Endothelial cell of umbilical vein (primary cell): ENCODE measurements around the gene DDR1. TPM values are rescaled to one million over a fixed set of nuclear protein-coding genes. Genes with fewer than 3 reads are reported as not detected.

Experiments
- BruUV-seq: library from RNA; stranded (reverse); fragments of 400-500 nt; replicated peaks from 2 replicates; lab custom pipeline; 2021; lab: Mats Ljungman, UMichigan
- CTCF ChIA-PET: fragments of 300-600, 350-600 bp; sonication (Branson Sonifier 250); formaldehyde crosslinking; loops from one replicate; lab custom pipeline; 2021; ENCODE audit warnings: antibody characterized with exemption, inconsistent platforms; lab: Charles Lee
- POLR2A ChIA-PET: fragments of 300-600, 350-600 bp; sonication (Branson Sonifier 250); formaldehyde crosslinking; loops from one replicate; lab custom pipeline; 2021; ENCODE audit warnings: antibody characterized with exemption, inconsistent platforms; lab: Charles Lee
- DNase-seq: peaks from one replicate; pipeline ENCODE4 v3.0.0-alpha.2; 2011; ENCODE audit warnings: low read depth, low spot score
- FAIRE-seq: peaks from 2 replicates; lab custom pipeline; 2011; peaks lifted over from hg19 to GRCh38; lab: Jason Lieb, UNC
- H2AFZ ChIP-seq: 2 replicates; pipeline ENCODE4 v1.6.0; 2012; ENCODE audit warnings: low read depth, low read length, control low read depth, inconsistent platforms
- H3K27ac ChIP-seq: 2 replicates; pipeline ENCODE4 v1.5.1; 2011; ENCODE audit warnings: low read depth, mild to moderate bottlenecking, control low read depth, low read length, moderate library complexity; ENCODE audit not compliant: insufficient read depth
- H3K27me3 ChIP-seq, 2 experiments: 2 replicates each; pipeline versions ENCODE4 v1.6.0 to v1.6.1; 2011; ENCODE audit warnings: low read length in 2 of 2, mixed read lengths in 1 of 2; ENCODE audit not compliant: control insufficient read depth in 2 of 2, insufficient read depth in 2 of 2
- H3K36me3 ChIP-seq, 2 experiments: 2 replicates in 1 of 2; 3 replicates in 1 of 2; pipeline ENCODE4 v1.5.1; 2011; ENCODE audit warnings: low read length in 2 of 2, mild to moderate bottlenecking in 1 of 2, moderate library complexity in 1 of 2; ENCODE audit not compliant: control insufficient read depth in 2 of 2, insufficient read depth in 2 of 2; ENCODE audit errors: extremely low read depth in 1 of 2
- H3K4me1 ChIP-seq: 3 replicates; pipeline ENCODE4 v1.5.1; 2011; ENCODE audit warnings: mild to moderate bottlenecking, low read length; ENCODE audit not compliant: control insufficient read depth, insufficient read depth; ENCODE audit errors: extremely low read depth
- H3K4me2 ChIP-seq: 2 replicates; pipeline ENCODE4 v1.6.1; 2011; ENCODE audit warnings: low read length, control low read depth, mixed read lengths; ENCODE audit not compliant: insufficient read depth
- H3K4me3 ChIP-seq, 3 experiments: fragments of 200-600 bp in 1 of 3; sonication (generic), shearing (Covaris generic) in 1 of 3; replicated peaks in 1 of 3; 2 replicates each; pipeline ENCODE4 v1.5.1; 2011 to 2016; ENCODE audit warnings: control low read depth in 3 of 3, low read length in 3 of 3, mild to moderate bottlenecking in 2 of 3, inconsistent platforms in 1 of 3, low read depth in 1 of 3, moderate library complexity in 1 of 3; ENCODE audit not compliant: insufficient read depth in 1 of 3
- H3K79me2 ChIP-seq: 2 replicates; pipeline ENCODE4 v1.6.0; 2012; ENCODE audit warnings: low read length, inconsistent platforms; ENCODE audit not compliant: control insufficient read depth, insufficient read depth
- H3K9ac ChIP-seq: replicated peaks from 2 replicates; pipeline ENCODE3; 2011; ENCODE audit warnings: low read length, control low read depth; ENCODE audit not compliant: insufficient read depth; ENCODE audit errors: extremely low read depth
- H3K9me1 ChIP-seq: replicated peaks from 3 replicates; pipeline ENCODE4 v1.6.0; 2011; ENCODE audit warnings: mild to moderate bottlenecking, low read length; ENCODE audit not compliant: control insufficient read depth, insufficient read depth; ENCODE audit errors: extremely low read depth
- H3K9me3 ChIP-seq: replicated peaks from 2 replicates; pipeline ENCODE4 v1.5.1; 2012; ENCODE audit warnings: low read length, inconsistent platforms; ENCODE audit not compliant: control insufficient read depth, insufficient read depth
- H4K20me1 ChIP-seq: replicated peaks from 2 replicates; pipeline ENCODE3; 2011; ENCODE audit warnings: mild to moderate bottlenecking, low read length; ENCODE audit not compliant: control insufficient read depth, insufficient read depth; ENCODE audit errors: extremely low read depth
- EZH2 ChIP-seq: IDR thresholded peaks from 2 replicates; pipeline ENCODE4 v1.6.1; 2012; ENCODE audit warnings: borderline replicate concordance, low read depth, mild to moderate bottlenecking, moderate library complexity, low read length, inconsistent platforms; ENCODE audit not compliant: severe bottlenecking
- FOS ChIP-seq: IDR thresholded peaks from 2 replicates; pipeline ENCODE4 v1.6.1; 2011; ENCODE audit warnings: mild to moderate bottlenecking, low read length, moderate library complexity, borderline replicate concordance; ENCODE audit not compliant: insufficient read depth
- GATA2 ChIP-seq: IDR thresholded peaks from 2 replicates; pipeline ENCODE4 v1.7.0; 2011; ENCODE audit warnings: low read depth, mild to moderate bottlenecking, moderate library complexity, mixed read lengths, low read length; ENCODE audit not compliant: insufficient read length, insufficient read depth
- JUN ChIP-seq: IDR thresholded peaks from 2 replicates; pipeline ENCODE4 v1.6.1; 2011; ENCODE audit warnings: borderline replicate concordance, low read depth; ENCODE audit not compliant: insufficient read length, insufficient read depth
- MAX ChIP-seq: IDR thresholded peaks from 2 replicates; pipeline ENCODE4 v1.6.1; 2011; ENCODE audit not compliant: insufficient read depth, insufficient read length
- MYC ChIP-seq: IDR thresholded peaks from one replicate; pipeline ENCODE4 v1.6.1; 2011; ENCODE audit warnings: mild to moderate bottlenecking, low read depth, low read length
- POLR2A ChIP-seq: IDR thresholded peaks from 2 replicates; pipeline ENCODE4 v1.6.1; 2012; ENCODE audit warnings: low read depth, mild to moderate bottlenecking, control low read depth, low read length
- POLR2AphosphoS5 ChIP-seq: IDR thresholded peaks from 2 replicates; pipeline ENCODE4 v1.6.1; 2012; ENCODE audit warnings: low read depth, mild to moderate bottlenecking, control low read depth, low read length, moderate library complexity; ENCODE audit not compliant: insufficient read depth
- dilution Hi-C: fragments of 300-500 bp; cut with MboI; formaldehyde crosslinking; loops from one replicate; pipeline ENCODE4 v1.15.0; 2019; ENCODE audit warnings: low sequenced_read_pairs; ENCODE audit not compliant: extremely low pct_ligation_motif_present
- intact Hi-C: fragments of 100-400 bp; cut with micrococcal nuclease; formaldehyde crosslinking; loops from one replicate; pipeline ENCODE4 v1.10.0; 2022
- polyA plus RNA-seq, 4 experiments: library from polyadenylated mRNA; depleted of rRNA in 3 of 4; stranded (reverse) in 3 of 4; unstranded in 1 of 4; fragments of >200 nt; gene quantifications; 2 replicates each; pipeline versions ENCODE4 v1.2.1 to v1.2.3, GENCODE V29; 2011 to 2012; ENCODE audit warnings: missing spikeins in 1 of 4
- total RNA-seq: library from RNA; stranded (reverse); gene quantifications from 2 replicates; pipeline ENCODE4 v1.2.3, GENCODE V29; 2021
- TF ChIP-seq, protein P1 (sequence below), 2 donors: IDR thresholded peaks; 1 replicate in 1 of 2; 2 replicates in 1 of 2; pipeline ENCODE4 v1.5.1; 2011; ENCODE audit warnings: low read length in 2 of 2, mild to moderate bottlenecking in 2 of 2, moderate library complexity in 2 of 2, control low read depth in 1 of 2, inconsistent platforms in 1 of 2, low read depth in 1 of 2; ENCODE audit not compliant: insufficient read depth in 1 of 2; ENCODE audit errors: extremely low read depth in 1 of 2

Gene DDR1
- total and polyA plus RNA-seq, 2 donors (not counting 3 experiments of a cell fraction or from before 2014, with no cell fraction given), result 8.8 to 22.9 TPM

- ChIA-PET CTCF (interaction anchor here (1.7 kb wide), 1 partner anchor 69 kb away, joined by 5 read pairs; no protein-coding TSS in a partner anchor), POLR2A (no interaction called here)
- intact Hi-C loops (no loop called here), dilution Hi-C loops (loop anchor here (25.0 kb wide), 1 partner anchor 161 kb away; the partner anchor contains the start of genes FLOT1 and IER3)
- BruUV-seq, result no TSS peak
- Histone ChIP-seq H3K4me3 (no peak overlapping the region), H3K79me2 (no peaks in the 10 kb centered on the region), H2AFZ (no peak overlapping the region), H3K4me1 (no peaks in the 10 kb centered on the region), H3K9me3 (no peaks in the 10 kb centered on the region), H3K27ac (no peak overlapping the region), H3K27me3 (no peaks in the 10 kb centered on the region), H3K4me2 (no peak overlapping the region), H3K36me3 (peaks cover 0 to 7% of the 10 kb centered on the region in 2 experiments), H4K20me1 (no peaks in the 10 kb centered on the region), H3K9me1 (no peaks in the 10 kb centered on the region), H3K9ac (no peak overlapping the region)
- TF ChIP-seq MAX (no peak), POLR2AphosphoS5 (no peak), MYC (no peak)
- FAIRE-seq, result no peak
- DNase-seq, result no peak
Measured at GRCh38 chr6:30897882-30898281, 13.6 kb downstream of the DDR1 start.

- Histone ChIP-seq H2AFZ (no peak overlapping the region), H3K79me2 (no peaks in the 10 kb centered on the region), H3K4me1 (no peaks in the 10 kb centered on the region), H3K36me3 (peaks cover 0 to 7% of the 10 kb centered on the region in 2 experiments), H3K9me1 (no peaks in the 10 kb centered on the region), H4K20me1 (no peaks in the 10 kb centered on the region), H3K9ac (no peak overlapping the region), H3K4me2 (no peak overlapping the region), H3K4me3 (no peak overlapping the region), H3K27me3 (no peaks in the 10 kb centered on the region), H3K9me3 (no peaks in the 10 kb centered on the region), H3K27ac (no peak overlapping the region)
- CTCF ChIA-PET, result interaction anchor here (1.7 kb wide), 1 partner anchor 70 kb away, joined by 5 read pairs; no protein-coding TSS in a partner anchor
- POLR2A ChIA-PET, result no interaction called here
- intact Hi-C loops, result no loop called here
- no peak for TF ChIP-seq MYC
- TF ChIP-seq GATA2, result no peak
- TF ChIP-seq JUN, result no peak
- no peak for TF ChIP-seq POLR2A
- TF ChIP-seq FOS, result no peak
- no peak for TF ChIP-seq POLR2AphosphoS5
- TF ChIP-seq EZH2, result no peak
- TF ChIP-seq, protein P1, sequence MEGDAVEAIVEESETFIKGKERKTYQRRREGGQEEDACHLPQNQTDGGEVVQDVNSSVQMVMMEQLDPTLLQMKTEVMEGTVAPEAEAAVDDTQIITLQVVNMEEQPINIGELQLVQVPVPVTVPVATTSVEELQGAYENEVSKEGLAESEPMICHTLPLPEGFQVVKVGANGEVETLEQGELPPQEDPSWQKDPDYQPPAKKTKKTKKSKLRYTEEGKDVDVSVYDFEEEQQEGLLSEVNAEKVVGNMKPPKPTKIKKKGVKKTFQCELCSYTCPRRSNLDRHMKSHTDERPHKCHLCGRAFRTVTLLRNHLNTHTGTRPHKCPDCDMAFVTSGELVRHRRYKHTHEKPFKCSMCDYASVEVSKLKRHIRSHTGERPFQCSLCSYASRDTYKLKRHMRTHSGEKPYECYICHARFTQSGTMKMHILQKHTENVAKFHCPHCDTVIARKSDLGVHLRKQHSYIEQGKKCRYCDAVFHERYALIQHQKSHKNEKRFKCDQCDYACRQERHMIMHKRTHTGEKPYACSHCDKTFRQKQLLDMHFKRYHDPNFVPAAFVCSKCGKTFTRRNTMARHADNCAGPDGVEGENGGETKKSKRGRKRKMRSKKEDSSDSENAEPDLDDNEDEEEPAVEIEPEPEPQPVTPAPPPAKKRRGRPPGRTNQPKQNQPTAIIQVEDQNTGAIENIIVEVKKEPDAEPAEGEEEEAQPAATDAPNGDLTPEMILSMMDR (IDR thresholded peaks at IDR 0.05; ENCODE audit: extremely low read depth in 1 of 2, insufficient read depth in 1 of 2, low read depth in 1 of 2, low read length in 2 of 2), result no peak
- TF ChIP-seq MAX, result no peak
- no peak for FAIRE-seq
- no TSS peak for BruUV-seq
- dilution Hi-C loops, result loop anchor here (25.0 kb wide), 1 partner anchor 162 kb away; the partner anchor contains the start of genes FLOT1 and IER3
- DNase-seq, result no peak
Measured at GRCh38 chr6:30898750-30899360, 14.5 kb downstream of the DDR1 start.
